ENCODE results near the gene TEX12. TPM values are rescaled to one million over a fixed set of nuclear protein-coding genes. Genes with fewer than 3 reads are reported as not detected.
"Not testable (repeated sequence)": the region's sequence is repeated elsewhere in the genome, so short reads cannot be mapped to it uniquely, and the experiment has no call there.

TEX12 gene
- polyA plus RNA-seq, 6 donors from 2014 or later, result 0.65 TPM; not detected in 5

DNA sequence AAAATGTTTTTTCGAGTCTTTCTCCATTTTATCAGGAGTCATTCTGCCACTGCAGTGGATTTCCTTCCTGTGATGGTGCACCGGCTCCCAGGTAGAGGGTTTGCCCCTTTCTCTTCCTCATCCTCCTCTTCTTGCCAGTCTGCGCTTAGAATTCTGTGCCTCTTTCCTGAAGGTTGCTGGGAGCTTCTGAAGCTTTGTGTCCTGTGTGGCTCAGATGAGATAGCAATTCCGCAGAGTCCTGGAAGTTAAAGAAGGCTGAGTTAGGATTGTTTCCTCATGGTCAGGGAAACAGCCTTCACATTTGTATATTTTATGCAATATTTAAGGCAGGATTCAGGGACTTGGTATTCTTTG lies 8.4 kb downstream of the TEX12 start:
- H3K9me3 Mint-ChIP-seq, result no peaks in the 10 kb centered on the region
- H3K4me3 Mint-ChIP-seq, result peak overlapping the region in 4 of 8 donors; percentile 43 to 74 (median 62)
- H3K27me3 Mint-ChIP-seq, result peaks cover 0 to 15% (median 14%) of the 10 kb centered on the region in 3 donors
- H3K4me1 Mint-ChIP-seq, result peaks cover 24 to 27% (median 26%) of the 10 kb centered on the region in 3 donors
- no peak for DNase-seq
- H3K36me3 Mint-ChIP-seq, result no peaks in the 10 kb centered on the region
- peak overlapping the region in 1 of 6 donors; percentile 61 for H3K27ac Mint-ChIP-seq
- ATAC-seq (ENCODE audit: low read depth in 2 of 2), result no peak

DNA sequence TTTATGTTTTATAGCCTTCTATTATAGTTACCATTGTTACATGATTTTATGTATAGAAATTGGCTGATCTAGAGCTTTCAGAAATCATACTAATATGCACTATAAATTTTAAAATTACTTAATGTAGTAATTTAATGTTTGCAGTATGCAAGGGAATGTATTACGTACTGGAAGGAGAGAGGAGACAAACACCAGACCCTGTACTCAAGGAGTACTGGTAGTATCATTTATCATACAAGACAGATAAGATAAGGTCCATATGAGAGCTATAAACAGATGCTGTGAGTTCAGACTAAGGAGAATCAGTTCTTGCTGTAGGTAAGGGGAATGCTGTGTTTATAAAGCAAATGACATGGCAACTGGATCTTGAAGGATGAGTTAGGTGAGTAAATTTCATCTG lies 8.9 kb downstream of the TEX12 start:
- Mint-ChIP-seq H3K27ac (no peak overlapping the region), H3K4me1 (peaks cover 24 to 27% (median 26%) of the 10 kb centered on the region in 3 donors), H3K27me3 (peaks cover 0 to 15% (median 14%) of the 10 kb centered on the region in 3 donors), H3K4me3 (no peak overlapping the region), H3K36me3 (no peaks in the 10 kb centered on the region), H3K9me3 (no peaks in the 10 kb centered on the region)
- DNase-seq (no peak), ATAC-seq (ENCODE audit: low read depth in 2 of 2) (no peak)

DNA sequence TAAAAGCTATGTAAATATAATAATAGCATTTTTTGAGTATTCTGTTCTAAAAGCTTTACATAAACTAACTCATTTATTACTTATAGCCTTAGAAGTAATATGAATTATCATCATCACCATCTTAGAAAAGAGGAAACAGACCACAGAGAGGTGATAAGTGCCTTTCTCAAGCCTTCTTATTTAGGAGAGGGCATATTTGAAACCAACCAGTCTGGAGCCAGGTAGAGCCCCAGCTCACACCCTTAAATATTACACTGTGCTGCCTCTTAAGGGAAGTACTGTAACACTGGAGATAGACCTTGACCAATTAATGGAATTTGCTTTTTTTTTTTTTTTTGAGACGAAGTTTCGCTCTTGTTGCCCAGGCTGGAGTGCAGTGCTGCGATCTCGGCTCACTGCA lies 10.4 kb downstream of the TEX12 start:
- DNase-seq (no peak), ATAC-seq (ENCODE audit: low read depth in 2 of 2) (no peak)
- Mint-ChIP-seq H3K27me3 (peaks cover 0 to 15% (median 14%) of the 10 kb centered on the region in 3 donors), H3K9me3 (peaks cover 0 to under 1% (median 0%) of the 10 kb centered on the region in 7 donors), H3K4me1 (peaks cover 24 to 29% (median 27%) of the 10 kb centered on the region in 3 donors), H3K4me3 (no peak overlapping the region), H3K36me3 (no peaks in the 10 kb centered on the region), H3K27ac (no peak overlapping the region)

DNA sequence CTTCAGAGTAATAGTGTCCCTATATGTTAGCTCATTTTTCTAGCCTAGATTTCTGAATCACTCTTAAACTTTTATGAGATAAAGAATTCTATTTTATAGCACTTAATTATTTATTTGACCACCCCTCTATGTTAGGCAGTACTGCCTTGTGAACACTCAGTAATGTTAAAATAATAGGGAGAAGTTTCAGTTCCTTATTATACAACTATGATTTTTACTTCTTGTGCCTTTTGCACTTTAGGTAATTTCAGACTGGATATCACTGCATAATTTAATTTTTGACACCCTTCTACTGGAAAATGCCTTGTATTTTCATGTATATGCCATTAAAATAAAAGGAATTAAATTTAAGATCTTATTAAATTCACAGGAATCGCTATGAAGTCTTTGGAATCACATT lies 11.3 kb downstream of the TEX12 start:
- H3K27me3 Mint-ChIP-seq, result peaks cover 0 to 15% (median 14%) of the 10 kb centered on the region in 3 donors
- no peak overlapping the region for H3K27ac Mint-ChIP-seq
- ATAC-seq (ENCODE audit: low read depth in 2 of 2), result no peak
- H3K36me3 Mint-ChIP-seq, result no peaks in the 10 kb centered on the region
- DNase-seq, result no peak
- peaks cover 0 to 2% (median 0%) of the 10 kb centered on the region in 7 donors for H3K9me3 Mint-ChIP-seq
- H3K4me3 Mint-ChIP-seq, result no peak overlapping the region
- peaks cover 24 to 35% (median 33%) of the 10 kb centered on the region in 3 donors for H3K4me1 Mint-ChIP-seq

DNA sequence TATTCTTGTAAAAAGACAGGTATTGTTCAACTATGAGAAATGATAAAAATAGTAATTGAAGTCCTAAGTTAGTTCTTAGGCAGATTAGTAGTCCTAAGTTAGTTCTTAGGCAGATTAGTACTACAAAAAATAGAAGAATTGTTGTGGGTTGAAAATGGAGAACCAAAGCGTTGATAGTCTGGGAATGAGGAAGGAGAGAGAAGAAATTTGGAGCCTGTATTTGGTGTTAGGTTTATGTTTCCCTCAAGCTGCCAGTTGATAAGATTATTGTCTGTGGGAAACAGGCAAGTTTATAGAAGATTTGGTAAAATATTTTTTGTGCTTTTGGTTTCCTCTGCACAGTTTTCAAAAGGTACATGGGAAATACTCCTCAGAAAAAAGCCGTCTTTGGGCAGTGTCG lies 11.8 kb downstream of the TEX12 start:
- no peak overlapping the region for H3K4me3 Mint-ChIP-seq
- H3K27me3 Mint-ChIP-seq, result peaks cover 0 to 15% (median 14%) of the 10 kb centered on the region in 3 donors
- no peaks in the 10 kb centered on the region for H3K36me3 Mint-ChIP-seq
- DNase-seq (no peak), ATAC-seq (ENCODE audit: low read depth in 2 of 2) (no peak)
- no peak overlapping the region for H3K27ac Mint-ChIP-seq
- peaks cover 0 to 2% (median 0%) of the 10 kb centered on the region in 7 donors for H3K9me3 Mint-ChIP-seq
- H3K4me1 Mint-ChIP-seq, result peaks cover 24 to 35% (median 35%) of the 10 kb centered on the region in 3 donors

DNA sequence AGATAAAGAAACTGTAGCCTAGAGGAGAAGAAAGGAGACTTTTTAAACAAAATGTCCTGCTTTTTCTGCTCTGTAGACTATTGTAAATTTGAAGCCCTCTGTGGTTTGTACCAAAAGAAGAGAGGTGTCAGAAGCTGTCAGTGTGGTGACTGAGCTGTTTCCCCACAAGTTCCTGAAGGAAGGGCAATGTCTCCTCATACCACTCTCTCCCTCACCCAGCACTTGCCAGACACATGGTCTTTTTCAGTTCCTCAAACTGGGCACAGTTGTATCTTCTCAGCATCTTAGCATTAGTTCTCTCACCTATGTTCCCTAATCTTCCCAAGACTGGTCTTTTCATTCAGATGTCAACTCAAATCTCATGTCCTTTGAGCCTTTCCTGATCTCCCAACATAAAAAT lies 12.4 kb downstream of the TEX12 start:
- peaks cover 0 to 2% (median 0%) of the 10 kb centered on the region in 7 donors for H3K9me3 Mint-ChIP-seq
- peaks cover 0 to 11% (median 11%) of the 10 kb centered on the region in 3 donors for H3K27me3 Mint-ChIP-seq
- ATAC-seq (ENCODE audit: low read depth in 2 of 2), result peak; percentile 86 to 89
- H3K4me3 Mint-ChIP-seq, result peak overlapping the region in 1 of 8 donors; percentile 68
- no peaks in the 10 kb centered on the region for H3K36me3 Mint-ChIP-seq
- peaks cover 22 to 35% (median 35%) of the 10 kb centered on the region in 3 donors for H3K4me1 Mint-ChIP-seq
- peak overlapping the region in 1 of 6 donors; percentile 4 for H3K27ac Mint-ChIP-seq
- peak; percentile 28 for DNase-seq

DNA sequence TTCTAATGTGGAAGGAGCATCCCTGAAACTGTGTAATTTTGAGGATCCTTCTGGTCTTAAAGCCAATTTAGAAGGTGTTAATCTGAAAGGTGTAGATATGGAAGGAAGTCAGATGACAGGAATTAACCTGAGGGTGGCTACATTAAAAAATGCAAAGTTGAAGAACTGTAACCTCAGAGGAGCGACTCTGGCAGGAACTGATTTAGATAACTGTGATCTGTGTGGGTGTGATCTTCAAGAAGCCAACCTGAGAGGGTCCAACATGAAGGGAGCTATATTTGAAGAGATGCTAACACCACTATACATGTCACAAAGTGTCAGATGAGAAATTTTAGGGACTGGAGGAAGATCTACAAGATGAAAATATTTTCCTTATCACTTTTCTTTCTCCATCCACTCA lies 15.7 kb downstream of the TEX12 start:
- DNase-seq, result no peak
- peaks cover 10 to 25% (median 24%) of the 10 kb centered on the region in 3 donors for H3K4me1 Mint-ChIP-seq
- H3K27me3 Mint-ChIP-seq, result peaks cover 0 to 8% (median 0%) of the 10 kb centered on the region in 3 donors

DNA sequence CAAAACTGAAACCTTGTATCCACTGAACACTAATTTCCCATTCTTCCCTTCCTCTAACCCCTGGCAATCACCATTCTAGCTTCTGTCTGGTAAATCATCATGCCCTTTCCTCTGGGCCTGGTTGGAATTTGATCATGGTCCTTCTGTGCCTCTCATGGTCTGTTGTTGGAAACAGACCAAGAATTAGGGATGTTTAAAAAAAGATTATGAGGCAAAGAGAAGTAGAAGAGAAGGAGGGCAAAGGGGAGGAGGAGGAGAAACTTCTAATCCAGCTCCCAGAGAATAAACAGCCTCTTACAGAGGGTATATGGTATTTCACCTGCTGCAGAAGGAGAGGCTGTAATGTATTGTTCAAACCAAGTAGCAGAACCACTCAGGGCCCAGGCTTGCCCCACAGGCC lies 18.7 kb downstream of the TEX12 start:
- Mint-ChIP-seq H3K4me3 (no peak overlapping the region), H3K27ac (peak overlapping the region in 2 of 6 donors; percentile 16 to 38), H3K9me3 (peaks cover 0 to 2% (median 0%) of the 10 kb centered on the region in 7 donors), H3K27me3 (peaks cover 0 to 21% (median 8%) of the 10 kb centered on the region in 3 donors), H3K4me1 (peaks cover 0 to 9% (median 7%) of the 10 kb centered on the region in 3 donors), H3K36me3 (no peaks in the 10 kb centered on the region)
- DNase-seq, result no peak
- ATAC-seq (ENCODE audit: low read depth in 2 of 2), result no peak

More for the DNA sequence above, 15.7 kb downstream of the TEX12 start:
- no peaks in the 10 kb centered on the region for H3K36me3 Mint-ChIP-seq
- no peak for ATAC-seq (ENCODE audit: low read depth in 2 of 2)
- H3K9me3 Mint-ChIP-seq, result peaks cover 0 to 2% (median 0%) of the 10 kb centered on the region in 7 donors
- no peak overlapping the region for H3K4me3 Mint-ChIP-seq
- H3K27ac Mint-ChIP-seq, result peak overlapping the region in 1 of 6 donors; percentile 24

DNA sequence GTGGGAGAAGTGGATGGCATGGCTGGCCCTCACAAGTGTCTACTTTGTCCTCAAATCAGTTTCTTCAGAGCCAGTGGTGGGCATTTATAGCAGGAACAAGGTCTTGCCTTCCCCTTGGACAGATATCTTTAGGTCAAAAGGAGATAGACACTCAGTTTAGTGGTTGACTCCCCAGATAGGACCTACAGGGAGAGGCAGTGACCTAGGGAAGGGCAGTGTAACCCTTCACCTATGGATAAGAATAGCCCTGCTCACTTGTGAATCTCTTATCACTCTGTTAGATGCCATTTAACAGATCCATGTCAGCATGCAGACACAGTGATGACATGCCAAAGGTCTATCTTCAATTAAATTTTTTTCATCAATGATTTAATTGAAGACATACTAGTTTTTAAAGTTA lies 19.1 kb downstream of the TEX12 start:
- H3K4me1 Mint-ChIP-seq, result peaks cover 0 to 9% (median 7%) of the 10 kb centered on the region in 3 donors
- H3K9me3 Mint-ChIP-seq, result peaks cover 0 to 2% (median 0%) of the 10 kb centered on the region in 7 donors

DNA sequence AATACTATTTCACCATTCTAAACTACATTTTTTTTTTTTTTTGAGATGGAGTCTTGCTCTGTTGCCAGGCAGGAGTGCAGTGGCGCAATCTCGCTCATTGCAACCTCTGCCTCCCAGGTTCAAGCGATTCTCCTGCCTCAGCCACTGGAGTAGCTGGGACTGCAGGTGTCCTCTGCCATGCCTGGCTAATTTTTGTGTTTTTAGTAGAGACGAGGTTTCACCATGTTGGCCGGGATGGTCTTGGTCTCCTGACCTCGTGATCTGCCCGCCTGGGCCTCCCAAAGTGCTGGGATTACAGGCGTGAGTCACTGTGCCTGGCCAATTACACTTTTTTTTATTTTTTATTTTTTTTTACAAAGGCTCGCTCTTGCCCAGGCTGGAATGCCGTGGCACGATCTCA lies 27.9 kb downstream of the TEX12 start:
- not testable (repeated sequence) for H3K27ac Mint-ChIP-seq; ATAC-seq (ENCODE audit: low read depth in 2 of 2)

More for the DNA sequence above, 19.1 kb downstream of the TEX12 start:
- Mint-ChIP-seq H3K36me3 (no peaks in the 10 kb centered on the region), H3K27me3 (peaks cover 0 to 21% (median 8%) of the 10 kb centered on the region in 3 donors), H3K27ac (no peak overlapping the region), H3K4me3 (no peak overlapping the region)
- DNase-seq (no peak), ATAC-seq (ENCODE audit: low read depth in 2 of 2) (no peak)

DNA sequence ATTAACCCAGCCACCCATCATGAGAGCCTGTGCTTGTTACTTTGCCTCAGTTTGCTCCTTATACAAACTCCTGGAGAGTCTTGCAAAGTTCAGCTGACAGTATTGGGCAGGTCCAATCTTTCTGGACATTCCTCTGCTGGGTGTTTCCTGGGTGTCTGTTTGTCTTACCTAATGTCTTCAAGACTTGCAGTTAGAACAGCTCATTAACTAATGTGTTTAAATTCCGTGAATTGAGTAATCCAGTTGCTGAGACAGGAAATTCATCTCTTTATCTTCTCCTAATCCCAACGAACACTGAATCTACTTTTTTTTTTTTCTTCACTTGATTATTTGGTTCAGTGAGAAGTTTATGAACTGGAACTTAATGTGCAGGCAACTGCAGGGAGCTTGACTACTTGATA lies 28.8 kb downstream of the TEX12 start:
- H3K27ac Mint-ChIP-seq, result no peak overlapping the region
- H3K4me1 Mint-ChIP-seq, result peaks cover 0 to 5% (median 0%) of the 10 kb centered on the region in 3 donors
- ATAC-seq (ENCODE audit: low read depth in 2 of 2) (no peak), DNase-seq (no peak)
- H3K4me3 Mint-ChIP-seq, result no peak overlapping the region
- H3K9me3 Mint-ChIP-seq, result peaks cover 0 to 6% (median 4%) of the 10 kb centered on the region in 7 donors
- peaks cover 0 to 6% (median 0%) of the 10 kb centered on the region in 3 donors for H3K27me3 Mint-ChIP-seq
- H3K36me3 Mint-ChIP-seq, result no peaks in the 10 kb centered on the region

More for the DNA sequence above, 27.9 kb downstream of the TEX12 start:
- not testable (repeated sequence) for H3K4me1 Mint-ChIP-seq, H3K36me3 Mint-ChIP-seq, H3K4me3 Mint-ChIP-seq, H3K9me3 Mint-ChIP-seq, H3K27me3 Mint-ChIP-seq, DNase-seq

DNA sequence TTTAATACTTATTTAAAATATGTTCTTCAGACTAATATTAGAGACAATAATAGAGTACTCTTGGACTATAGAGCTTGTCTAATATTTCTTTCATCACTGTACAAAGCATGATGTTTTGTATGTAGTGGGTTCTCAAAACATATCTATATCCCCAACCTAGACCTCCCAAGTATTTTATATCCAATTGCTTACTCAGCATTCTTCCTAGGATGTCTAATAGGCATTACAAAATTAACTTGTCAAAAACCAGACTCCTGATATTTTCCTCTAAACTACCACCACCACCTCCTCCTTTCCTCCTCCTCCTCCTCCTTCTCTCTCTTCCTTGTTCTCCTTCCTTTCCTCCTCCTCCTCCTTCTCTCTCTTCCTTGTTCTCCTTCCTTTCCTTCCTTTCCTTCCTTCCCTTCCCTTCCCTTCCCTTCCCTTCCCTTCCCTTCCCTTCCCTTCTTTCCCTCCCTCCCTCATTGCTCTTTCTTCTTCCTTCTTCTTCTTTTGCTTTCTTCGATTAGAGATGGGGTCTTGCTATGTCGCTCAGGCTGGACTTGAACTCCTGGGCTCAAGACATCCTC lies 29.4 kb downstream of the TEX12 start:
- Mint-ChIP-seq H3K4me3 (no peak overlapping the region), H3K27ac (no peak overlapping the region), H3K9me3 (peaks cover 0 to 6% (median 4%) of the 10 kb centered on the region in 7 donors), H3K4me1 (peaks cover 0 to 5% (median 0%) of the 10 kb centered on the region in 3 donors), H3K27me3 (peaks cover 0 to 6% (median 0%) of the 10 kb centered on the region in 3 donors), H3K36me3 (no peaks in the 10 kb centered on the region)
- DNase-seq (no peak), ATAC-seq (ENCODE audit: low read depth in 2 of 2) (no peak)

DNA sequence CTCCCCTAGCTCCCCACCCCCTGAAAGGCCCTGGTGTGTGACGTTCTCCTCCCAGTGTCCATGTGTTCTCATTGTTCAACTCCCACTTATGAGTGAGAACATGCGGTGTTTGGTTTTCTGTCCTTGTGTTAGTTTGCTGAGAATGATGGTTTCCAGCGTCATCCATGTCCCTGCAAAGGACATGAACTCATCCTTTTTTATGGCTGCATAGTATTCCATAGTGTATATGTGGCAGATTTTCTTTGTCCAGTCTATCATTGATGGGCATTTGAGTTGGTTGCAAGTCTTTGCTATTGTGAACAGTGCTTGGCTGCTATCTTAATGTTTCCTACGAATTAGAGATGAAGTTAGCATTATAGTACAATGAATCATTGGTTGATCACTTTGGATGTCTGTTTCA lies 31.9 kb downstream of the TEX12 start:
- H3K27ac Mint-ChIP-seq; DNase-seq; H3K9me3 Mint-ChIP-seq; H3K27me3 Mint-ChIP-seq; H3K4me1 Mint-ChIP-seq; ATAC-seq (ENCODE audit: low read depth in 2 of 2); H3K4me3 Mint-ChIP-seq; H3K36me3 Mint-ChIP-seq: not testable (repeated sequence)

DNA sequence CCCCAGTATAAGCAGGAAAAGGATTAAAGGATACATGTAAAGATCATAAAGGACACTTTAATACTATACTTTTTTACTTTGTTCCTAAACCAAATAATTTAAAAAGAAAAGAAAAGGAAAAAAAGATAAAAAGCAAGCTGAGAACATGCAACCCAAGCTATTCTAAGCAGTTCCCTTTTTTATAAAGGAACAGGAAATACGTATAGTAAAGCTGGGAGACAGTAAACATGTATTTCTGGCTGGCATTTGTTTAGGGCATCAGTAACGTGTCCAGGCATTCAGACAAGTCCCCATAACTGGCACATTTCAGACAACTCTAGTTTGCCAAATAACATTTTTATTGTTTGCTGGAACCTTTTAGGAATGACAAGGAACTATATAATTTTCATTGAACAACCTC lies 33.1 kb downstream of the TEX12 start:
- Mint-ChIP-seq H3K27ac (no peak overlapping the region), H3K36me3 (no peaks in the 10 kb centered on the region), H3K9me3 (peaks cover 0 to 6% (median 4%) of the 10 kb centered on the region in 7 donors), H3K4me1 (peaks cover 0 to 5% (median 0%) of the 10 kb centered on the region in 3 donors), H3K4me3 (no peak overlapping the region), H3K27me3 (peaks cover 0 to 6% (median 0%) of the 10 kb centered on the region in 3 donors)
- DNase-seq, result no peak
- no peak for ATAC-seq (ENCODE audit: low read depth in 2 of 2)
